Measurements from ENCODE around the gene SLC16A8. TPM values are rescaled to one million over a fixed set of nuclear protein-coding genes. Genes with fewer than 3 reads are reported as not detected.

SLC16A8 gene
- total and polyA plus RNA-seq, 12 donors, result 0.30 to 1.3 (median 0.53) TPM; not detected in 4

DNA sequence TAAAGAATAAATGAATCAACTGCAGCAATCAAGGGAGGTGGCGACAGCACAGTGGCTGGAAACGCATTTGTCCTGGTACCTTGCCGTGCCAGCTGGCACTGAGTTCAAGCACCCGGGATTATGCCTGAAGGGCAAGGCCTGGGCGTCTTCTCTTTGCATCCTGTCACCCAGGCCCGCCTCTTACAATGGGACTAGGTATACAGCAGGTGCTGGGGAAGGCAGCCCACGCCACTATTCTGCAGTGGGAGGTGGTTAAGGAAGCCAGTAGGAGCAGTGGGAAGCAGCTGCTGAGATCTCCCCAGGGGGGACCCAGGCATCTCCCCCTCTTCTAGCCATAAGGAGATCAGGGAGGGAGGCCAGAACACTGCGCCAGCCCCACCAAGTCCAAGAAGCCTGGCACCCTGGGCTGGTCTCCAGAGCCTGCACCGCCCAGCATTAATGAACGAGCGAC lies 41.8 kb upstream of the SLC16A8 start:
- Histone ChIP-seq H3K4me1 (replicated peaks in 1 of 2) (no peaks in the 10 kb centered on the region), H3K9me3 (replicated peaks in 1 of 3) (no peaks in the 10 kb centered on the region), H3K36me3 (replicated peaks in 1 of 2) (no peaks in the 10 kb centered on the region), H3K27me3 (no peaks in the 10 kb centered on the region), H3K4me3 (no peak overlapping the region), H3K27ac (no peak overlapping the region)
- intact Hi-C loops (cut with DNase I), result no loop called here
- TF ChIP-seq POLR2A (IDR thresholded peaks at IDR 0.05), result no peak
- TF ChIP-seq CTCF (IDR thresholded peaks at IDR 0.05), result no peak
- DNase-seq, result no peak
- WGBS, 4 donors, result 76 to 92% (median 87%) methylated on average over 10 to 11 of the region's 11 CpGs

DNA sequence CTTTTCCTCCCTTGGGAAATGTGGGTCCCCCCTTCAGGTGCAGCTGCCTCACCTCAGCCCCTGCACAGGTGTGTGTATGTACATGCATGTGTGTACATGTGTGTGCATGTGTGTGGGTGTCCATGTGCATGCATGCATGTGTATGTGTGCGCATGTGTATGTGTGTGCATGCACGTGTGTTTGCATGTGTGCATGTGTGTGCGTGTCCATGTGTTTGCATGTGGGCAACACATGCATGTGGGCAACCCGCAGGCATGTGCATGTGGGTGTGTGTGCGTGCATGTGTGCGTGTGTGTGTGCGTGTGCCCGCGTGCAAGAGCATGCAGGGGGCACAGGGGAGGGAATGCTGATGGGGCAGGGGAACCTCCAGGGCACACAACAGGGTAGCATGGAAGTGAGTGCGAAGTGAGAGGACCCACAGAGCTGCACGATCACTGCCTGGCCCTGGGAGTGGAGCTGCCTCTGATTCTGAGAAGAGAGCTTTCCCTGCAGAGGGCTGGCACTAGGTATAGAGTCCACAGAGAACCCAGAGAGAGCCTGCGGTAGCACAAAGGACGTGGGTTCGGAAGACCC lies 41.1 kb upstream of the SLC16A8 start:
- Histone ChIP-seq H3K27ac (no peak overlapping the region), H3K9me3 (replicated peaks in 1 of 3) (no peaks in the 10 kb centered on the region), H3K36me3 (replicated peaks in 1 of 2) (no peaks in the 10 kb centered on the region), H3K4me1 (replicated peaks in 1 of 2) (no peaks in the 10 kb centered on the region), H3K27me3 (no peaks in the 10 kb centered on the region), H3K4me3 (no peak overlapping the region)
- no peak for DNase-seq
- intact Hi-C loops (cut with DNase I), result no loop called here
- 91 to 95% (median 93%) methylated on average over 9 to 14 of the region's 14 CpGs for WGBS, 4 donors
- TF ChIP-seq CTCF (IDR thresholded peaks at IDR 0.05), result no peak
- TF ChIP-seq POLR2A (IDR thresholded peaks at IDR 0.05), result no peak

GRCh38 chr22:38124236-38124974 lies 40.4 kb upstream of the SLC16A8 start:
- intact Hi-C loops (cut with DNase I), result no loop called here
- DNase-seq, result no peak
- TF ChIP-seq POLR2A (IDR thresholded peaks at IDR 0.05), result no peak
- no peak for TF ChIP-seq CTCF (IDR thresholded peaks at IDR 0.05)
- Histone ChIP-seq H3K27me3 (no peaks in the 10 kb centered on the region), H3K4me3 (no peak overlapping the region), H3K27ac (no peak overlapping the region), H3K36me3 (replicated peaks in 1 of 2) (no peaks in the 10 kb centered on the region), H3K4me1 (replicated peaks in 1 of 2) (no peaks in the 10 kb centered on the region), H3K9me3 (replicated peaks in 1 of 3) (no peaks in the 10 kb centered on the region)
- WGBS, 4 donors, result 92 to 99% (median 94%) methylated on average over 16 to 21 of the region's 21 CpGs

- H3K36me3 ChIP-seq (replicated peaks in 1 of 2), result no peaks in the 10 kb centered on the region
- no peak overlapping the region for H3K4me3 ChIP-seq
- no peak for DNase-seq
- H3K4me1 ChIP-seq (replicated peaks in 1 of 2), result no peaks in the 10 kb centered on the region
- no peaks in the 10 kb centered on the region for H3K27me3 ChIP-seq
- 87 to 93% (median 91%) methylated on average over 3 to 6 of the region's 6 CpGs for WGBS, 4 donors
- intact Hi-C loops (cut with DNase I), result no loop called here
- H3K9me3 ChIP-seq (replicated peaks in 1 of 3), result no peaks in the 10 kb centered on the region
- H3K27ac ChIP-seq, result no peak overlapping the region
- TF ChIP-seq CTCF (IDR thresholded peaks at IDR 0.05) (no peak), POLR2A (IDR thresholded peaks at IDR 0.05) (no peak)
These were observed 38.6 kb upstream of the SLC16A8 start for GRCh38 chr22:38122616-38123015.

All from adrenal gland (tissue), 12 donors.